HCT116 (cell line): Measurements from ENCODE around the gene FOXK2.

ENCODE experiments used
- CBX3 ChIP-seq: IDR thresholded peaks from 2 replicates; pipeline ENCODE4 v1.6.1; 2012; ENCODE audit warnings: low read depth
- CTCF ChIP-seq, 3 experiments: fragments of 200-600 bp in 1 of 3; sonication (generic) in 1 of 3; IDR thresholded peaks in 2 of 3; conservative IDR thresholded peaks in 1 of 3; 2 replicates each; pipeline ENCODE4 v1.5.1; 2012 to 2017; ENCODE audit warnings: low read depth in 2 of 3, low read length in 2 of 3, antibody characterized with exemption in 1 of 3, borderline replicate concordance in 1 of 3, control low read depth in 1 of 3, mild to moderate bottlenecking in 1 of 3, mixed read lengths in 1 of 3, mixed run types in 1 of 3, moderate library complexity in 1 of 3; ENCODE audit not compliant: insufficient read depth in 1 of 3
- EGR1 ChIP-seq: IDR thresholded peaks from 2 replicates; pipeline ENCODE4 v1.6.1; 2012; ENCODE audit warnings: low read depth
- EZH2 ChIP-seq: fragments of 200-600 bp; sonication (generic); IDR thresholded peaks from 2 replicates; pipeline ENCODE4 v1.6.1; 2017; ENCODE audit warnings: antibody characterized with exemption, mixed run types
- JUND ChIP-seq: IDR thresholded peaks from 2 replicates; pipeline ENCODE4 v1.6.1; 2012
- POLR2A ChIP-seq: IDR thresholded peaks from 2 replicates; pipeline ENCODE4 v1.7.0; 2011; ENCODE audit warnings: borderline replicate concordance; ENCODE audit not compliant: insufficient read depth, insufficient read length; ENCODE audit errors: extremely low read depth
- RAD21 ChIP-seq: IDR thresholded peaks from 2 replicates; pipeline ENCODE4 v1.6.1; 2012; ENCODE audit warnings: low read depth, mild to moderate bottlenecking
- SRF ChIP-seq: IDR thresholded peaks from 2 replicates; pipeline ENCODE4 v1.6.1; 2012; ENCODE audit warnings: low read depth
- YY1 ChIP-seq: IDR thresholded peaks from 2 replicates; pipeline ENCODE4 v1.6.1; 2011; ENCODE audit warnings: low read length, low read depth, moderate library complexity, mild to moderate bottlenecking; ENCODE audit not compliant: insufficient replicate concordance; ENCODE audit errors: extremely low read depth
- ZBTB33 ChIP-seq: IDR thresholded peaks from 2 replicates; pipeline ENCODE4 v1.6.1; 2011; ENCODE audit warnings: mild to moderate bottlenecking, low read length, moderate library complexity; ENCODE audit not compliant: insufficient replicate concordance; ENCODE audit errors: extremely low read depth
- TF ChIP-seq, protein P1 (sequence below): IDR thresholded peaks from 2 replicates; pipeline ENCODE4 v1.6.1; 2012; ENCODE audit warnings: low read depth

- TF ChIP-seq CTCF (IDR thresholded peaks at IDR 0.05 in 2 of 3, conservative IDR thresholded peaks at IDR 0.05 in 1 of 3; ENCODE audit: borderline replicate concordance in 1 of 3, insufficient read depth in 1 of 3, low read depth in 2 of 3, low read length in 2 of 3) = no peak
- TF ChIP-seq CBX3 = no peak
- no peak for TF ChIP-seq JUND
- TF ChIP-seq SRF = no peak
- no peak for TF ChIP-seq EZH2
- no peak for TF ChIP-seq ZBTB33
- no peak for TF ChIP-seq EGR1
- TF ChIP-seq YY1 = no peak
- TF ChIP-seq RAD21 = no peak
- TF ChIP-seq POLR2A = no peak
- TF ChIP-seq, protein P1, sequence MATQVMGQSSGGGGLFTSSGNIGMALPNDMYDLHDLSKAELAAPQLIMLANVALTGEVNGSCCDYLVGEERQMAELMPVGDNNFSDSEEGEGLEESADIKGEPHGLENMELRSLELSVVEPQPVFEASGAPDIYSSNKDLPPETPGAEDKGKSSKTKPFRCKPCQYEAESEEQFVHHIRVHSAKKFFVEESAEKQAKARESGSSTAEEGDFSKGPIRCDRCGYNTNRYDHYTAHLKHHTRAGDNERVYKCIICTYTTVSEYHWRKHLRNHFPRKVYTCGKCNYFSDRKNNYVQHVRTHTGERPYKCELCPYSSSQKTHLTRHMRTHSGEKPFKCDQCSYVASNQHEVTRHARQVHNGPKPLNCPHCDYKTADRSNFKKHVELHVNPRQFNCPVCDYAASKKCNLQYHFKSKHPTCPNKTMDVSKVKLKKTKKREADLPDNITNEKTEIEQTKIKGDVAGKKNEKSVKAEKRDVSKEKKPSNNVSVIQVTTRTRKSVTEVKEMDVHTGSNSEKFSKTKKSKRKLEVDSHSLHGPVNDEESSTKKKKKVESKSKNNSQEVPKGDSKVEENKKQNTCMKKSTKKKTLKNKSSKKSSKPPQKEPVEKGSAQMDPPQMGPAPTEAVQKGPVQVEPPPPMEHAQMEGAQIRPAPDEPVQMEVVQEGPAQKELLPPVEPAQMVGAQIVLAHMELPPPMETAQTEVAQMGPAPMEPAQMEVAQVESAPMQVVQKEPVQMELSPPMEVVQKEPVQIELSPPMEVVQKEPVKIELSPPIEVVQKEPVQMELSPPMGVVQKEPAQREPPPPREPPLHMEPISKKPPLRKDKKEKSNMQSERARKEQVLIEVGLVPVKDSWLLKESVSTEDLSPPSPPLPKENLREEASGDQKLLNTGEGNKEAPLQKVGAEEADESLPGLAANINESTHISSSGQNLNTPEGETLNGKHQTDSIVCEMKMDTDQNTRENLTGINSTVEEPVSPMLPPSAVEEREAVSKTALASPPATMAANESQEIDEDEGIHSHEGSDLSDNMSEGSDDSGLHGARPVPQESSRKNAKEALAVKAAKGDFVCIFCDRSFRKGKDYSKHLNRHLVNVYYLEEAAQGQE = no peak
These were observed 77.5 kb downstream of the FOXK2 start for GRCh38 chr17:82596837-82597672.
